Ascending aorta (tissue), 2 donors: ENCODE data around the gene ZBTB20. TPM values are rescaled to one million over a fixed set of nuclear protein-coding genes. Genes with fewer than 3 reads are reported as not detected.

ENCODE experiments used
- DNase-seq, 2 donors: peaks; one replicate each; pipeline ENCODE4 v3.0.0-alpha.2; 2019; ENCODE audit warnings: low spot score in 2 of 2
- H3K27ac ChIP-seq, 2 donors: fragments of 200-600 bp; sonication (generic); one replicate each; pipeline ENCODE4 v1.5.1; 2016 to 2017; ENCODE audit warnings: mild to moderate bottlenecking in 1 of 2
- H3K27me3 ChIP-seq: fragments of 200-600 bp; sonication (generic); one replicate; pipeline ENCODE4 v1.5.1; 2017
- H3K36me3 ChIP-seq, 2 donors: fragments of 200-600 bp; sonication (generic); one replicate each; pipeline ENCODE4 v1.5.1; 2016
- H3K4me1 ChIP-seq, 2 donors: fragments of 200-600 bp; sonication (generic); one replicate each; pipeline ENCODE4 v1.5.1; 2016 to 2017; ENCODE audit warnings: mild to moderate bottlenecking in 1 of 2
- H3K4me3 ChIP-seq, 2 donors: fragments of 200-600 bp; sonication (generic); one replicate each; pipeline ENCODE4 v1.5.1; 2016 to 2017; ENCODE audit warnings: mild to moderate bottlenecking in 1 of 2
- H3K9me3 ChIP-seq, 2 donors: fragments of 200-600 bp; sonication (generic); one replicate each; pipeline ENCODE4 v1.5.1; 2016
- CTCF ChIP-seq, 3 experiments: fragments of 200-600 bp in 2 of 3; fragments of 450-650 bp in 1 of 3; sonication (generic) in 2 of 3; IDR thresholded peaks; one replicate each; pipeline ENCODE4 v1.5.1; 2016 to 2019; ENCODE audit warnings: antibody characterized with exemption in 3 of 3, mild to moderate bottlenecking in 1 of 3, moderate library complexity in 1 of 3
- intact Hi-C: fragments of 100-400 bp; cut with DNase I; formaldehyde crosslinking; loops from one replicate; pipeline ENCODE4 v1.15.1; 2023
- total RNA-seq: library from RNA; depleted of rRNA; stranded (reverse); fragments of >200 nt; gene quantifications from one replicate; pipeline ENCODE4 v1.1.0, GENCODE V29; 2016

Gene ZBTB20
- total RNA-seq, 1 donor from 2014 or later: 60.3 TPM

- H3K27ac ChIP-seq: no peak overlapping the region
- H3K4me3 ChIP-seq: no peak overlapping the region
- H3K27me3 ChIP-seq: no peaks in the 10 kb centered on the region
- intact Hi-C loops: no loop called here
- TF ChIP-seq CTCF (IDR thresholded peaks at IDR 0.05): no peak
- no peaks in the 10 kb centered on the region for H3K36me3 ChIP-seq
- peaks cover 0 to 5% of the 10 kb centered on the region in 2 donors for H3K4me1 ChIP-seq
- no peak for DNase-seq
- no peaks in the 10 kb centered on the region for H3K9me3 ChIP-seq
Observed at GRCh38 chr3:114866430-114866829, 280.7 kb downstream of the ZBTB20 start.

GRCh38 chr3:114864970-114865369 lies 282.1 kb downstream of the ZBTB20 start:
- H3K27me3 ChIP-seq: no peaks in the 10 kb centered on the region
- H3K36me3 ChIP-seq: no peaks in the 10 kb centered on the region
- H3K4me1 ChIP-seq: no peaks in the 10 kb centered on the region
- no peak for TF ChIP-seq CTCF (IDR thresholded peaks at IDR 0.05)
- H3K27ac ChIP-seq: no peak overlapping the region
- no peak overlapping the region for H3K4me3 ChIP-seq
- no peaks in the 10 kb centered on the region for H3K9me3 ChIP-seq
- DNase-seq: no peak
- intact Hi-C loops: no loop called here

- no peak for TF ChIP-seq CTCF (IDR thresholded peaks at IDR 0.05)
- peak overlapping the region in 1 of 2 donors; percentile 2 for H3K4me3 ChIP-seq
- no peaks in the 10 kb centered on the region for H3K36me3 ChIP-seq
- H3K27me3 ChIP-seq: no peaks in the 10 kb centered on the region
- no peak for DNase-seq
- no peak overlapping the region for H3K27ac ChIP-seq
- H3K9me3 ChIP-seq: no peaks in the 10 kb centered on the region
- intact Hi-C loops: no loop called here
- no peaks in the 10 kb centered on the region for H3K4me1 ChIP-seq
Observed at GRCh38 chr3:114863848-114864247, 283.2 kb downstream of the ZBTB20 start.

GRCh38 chr3:114861666-114862065 lies 285.4 kb downstream of the ZBTB20 start:
- H3K36me3 ChIP-seq: no peaks in the 10 kb centered on the region
- TF ChIP-seq CTCF (IDR thresholded peaks at IDR 0.05): no peak
- DNase-seq: no peak
- H3K27me3 ChIP-seq: no peaks in the 10 kb centered on the region
- no peak overlapping the region for H3K27ac ChIP-seq
- intact Hi-C loops: no loop called here
- no peaks in the 10 kb centered on the region for H3K9me3 ChIP-seq
- H3K4me3 ChIP-seq: no peak overlapping the region
- no peaks in the 10 kb centered on the region for H3K4me1 ChIP-seq

- Histone ChIP-seq H3K9me3 (no peaks in the 10 kb centered on the region), H3K27ac (no peak overlapping the region), H3K36me3 (no peaks in the 10 kb centered on the region), H3K4me1 (no peaks in the 10 kb centered on the region), H3K4me3 (no peak overlapping the region), H3K27me3 (no peaks in the 10 kb centered on the region)
- no peak for TF ChIP-seq CTCF (IDR thresholded peaks at IDR 0.05)
- no peak for DNase-seq
- intact Hi-C loops: no loop called here
Observed at GRCh38 chr3:114860531-114860930, 286.6 kb downstream of the ZBTB20 start.

- H3K27me3 ChIP-seq: no peaks in the 10 kb centered on the region
- H3K27ac ChIP-seq: no peak overlapping the region
- DNase-seq: no peak
- no peaks in the 10 kb centered on the region for H3K36me3 ChIP-seq
- H3K4me3 ChIP-seq: no peak overlapping the region
- no peak for TF ChIP-seq CTCF (IDR thresholded peaks at IDR 0.05)
- no peaks in the 10 kb centered on the region for H3K4me1 ChIP-seq
- no peaks in the 10 kb centered on the region for H3K9me3 ChIP-seq
- intact Hi-C loops: no loop called here
Observed at GRCh38 chr3:114858329-114858728, 288.8 kb downstream of the ZBTB20 start.
